ENCODE data around the gene BCOR. TPM values are rescaled to one million over a fixed set of nuclear protein-coding genes. Genes with fewer than 3 reads are reported as not detected.

BCOR gene
- total and polyA plus RNA-seq, 9 of the 15 experiments (the other 6 are each of a cell fraction or from before 2014, with no cell fraction given), result 27.5 to 113 (median 37.6) TPM

GRCh38 chrX:40103565-40104323, 6.0 kb upstream of the BCOR start (continued):
- no peak for TF ChIP-seq GTF3C2 (IDR thresholded peaks at IDR 0.05; ENCODE audit: borderline replicate concordance, extremely low read depth, insufficient read length)
- no peak for TF ChIP-seq ZNF778 (CRISPR knock-in tag; IDR thresholded peaks at IDR 0.05)
- no peak for TF ChIP-seq NRF1 (conservative IDR thresholded peaks at IDR 0.05 in 1 of 2, IDR thresholded peaks at IDR 0.05 in 1 of 2)
- no peak for TF ChIP-seq ZSCAN32 (CRISPR knock-in tag; IDR thresholded peaks at IDR 0.05)
- no peak for TF ChIP-seq MBD1 (CRISPR knock-in tag; IDR thresholded peaks at IDR 0.05)
- TF ChIP-seq SLC30A9 (CRISPR knock-in tag; IDR thresholded peaks at IDR 0.05), result no peak
- peak; percentile 70 for TF ChIP-seq PML (IDR thresholded peaks at IDR 0.05; ENCODE audit: low read length)
- TF ChIP-seq ZNF766 (CRISPR knock-in tag; conservative IDR thresholded peaks at IDR 0.05), result no peak; the same call in 1 of the 2 replicates
- TF ChIP-seq CTBP1 (IDR thresholded peaks at IDR 0.05; ENCODE audit: borderline replicate concordance), result peak; percentile 61; the same call in 1 of the 2 replicates
- no peak for TF ChIP-seq MIER1 (IDR thresholded peaks at IDR 0.05; ENCODE audit: low read depth)
- 0 out of 4 replicates have a peak, but pooled peaks of 1 of the 2 experiments have one; percentile 16 for TF ChIP-seq FOXK2 (conservative IDR thresholded peaks at IDR 0.05 in 1 of 2, IDR thresholded peaks at IDR 0.05 in 1 of 2; ENCODE audit: low read depth in 2 of 2)
- TF ChIP-seq HMG20B (CRISPR knock-in tag; IDR thresholded peaks at IDR 0.05), result no peak
- peak; percentile 81 for TF ChIP-seq TCF3 (CRISPR knock-in tag; IDR thresholded peaks at IDR 0.05)
- 0 out of 2 replicates have a peak, but pooled peaks have one; percentile 33 for TF ChIP-seq JUN (IDR thresholded peaks at IDR 0.05; ENCODE audit: borderline replicate concordance, low read depth, low read length)
- TF ChIP-seq JUN (CRISPR knock-in tag; IDR thresholded peaks at IDR 0.05; ENCODE audit: borderline replicate concordance), result no peak
- TF ChIP-seq ZNF551 (CRISPR knock-in tag; IDR thresholded peaks at IDR 0.05), result no peak
- peak; percentile 64 for TF ChIP-seq STAT5A (IDR thresholded peaks at IDR 0.05; ENCODE audit: borderline replicate concordance, low read length)
- no peak for TF ChIP-seq ARID2 (IDR thresholded peaks at IDR 0.05)
- TF ChIP-seq LEF1 (IDR thresholded peaks at IDR 0.05), result peak; percentile 74
- TF ChIP-seq ZNF3 (CRISPR knock-in tag; IDR thresholded peaks at IDR 0.05), result no peak
- no peak for TF ChIP-seq MCM7 (IDR thresholded peaks at IDR 0.05)
- no peak for TF ChIP-seq PBX2 (CRISPR knock-in tag; IDR thresholded peaks at IDR 0.05; ENCODE audit: low read depth)
- no peak for TF ChIP-seq PBX2 (tag; conservative IDR thresholded peaks at IDR 0.05; ENCODE audit: low read depth)
